Right lobe of liver (tissue), 4 donors: ENCODE results near the gene NNT.

Experiments used
- CTCF ChIP-seq, 4 donors: fragments of 200-600 bp in 3 of 4; fragments of 450-650 bp in 1 of 4; IDR thresholded peaks; one replicate each; pipeline versions ENCODE4 v1.5.1 to v1.8.0; 2016 to 2022; ENCODE audit warnings: antibody characterized with exemption in 4 of 4, mild to moderate bottlenecking in 2 of 4
- POLR2A ChIP-seq: fragments of 450-650 bp; IDR thresholded peaks from one replicate; pipeline ENCODE4 v1.6.1; 2017; ENCODE audit warnings: antibody characterized with exemption, mild to moderate bottlenecking
- donor health status: DM: no; HTN: no; CAD: no.
- donor health status: DM: no; HTN: no; CAD: no.
- donor health status: DM: no; HTN: yes; CAD: no.

- TF ChIP-seq CTCF (IDR thresholded peaks at IDR 0.05) (no peak), POLR2A (no peak)
Measured at GRCh38 chr5:43554497-43554896, 48.5 kb upstream of the NNT start.
